Measurements from ENCODE around the gene ZCCHC7.

ZCCHC7 gene

GRCh38 chr9:37342493-37342892 is 222.1 kb downstream of the ZCCHC7 start:
- Histone ChIP-seq H3K27me3 (ENCODE audit: insufficient read depth, low read length, poor library complexity, severe bottlenecking) (no peaks in the 10 kb centered on the region), H3K4me3 (ENCODE audit: low read length, poor library complexity, severe bottlenecking) (no peak overlapping the region), H3F3A (ENCODE audit: low read depth) (no peaks in the 10 kb centered on the region), H4K20me1 (ENCODE audit: insufficient read depth, low read length, poor library complexity, severe bottlenecking) (peaks cover 6% of the 10 kb centered on the region), H2AFZ (ENCODE audit: low read length) (no peak overlapping the region), H3K9me3 (ENCODE audit: insufficient read depth, low read depth, low read length) (no peaks in the 10 kb centered on the region), H3K36me3 (ENCODE audit: insufficient read depth, low read length) (peaks cover 5% of the 10 kb centered on the region; the same call in 1 of the 2 replicates), H3K4me2 (ENCODE audit: low read depth, low read length, poor library complexity, severe bottlenecking) (no peak overlapping the region), H3K4me1 (ENCODE audit: insufficient read depth, low read length, poor library complexity, severe bottlenecking) (peaks cover 18% of the 10 kb centered on the region), H3K9ac (ENCODE audit: low read depth, low read length, poor library complexity, severe bottlenecking) (no peak overlapping the region), H3K79me2 (ENCODE audit: insufficient read depth, low read length) (peaks cover 19% of the 10 kb centered on the region; the same call in 1 of the 2 replicates), H3K9me2 (replicated peaks; ENCODE audit: low read depth, low read length) (no peaks in the 10 kb centered on the region)
- TF ChIP-seq CTCF (conservative IDR thresholded peaks at IDR 0.05; ENCODE audit: low read length) (no peak), EZH2phosphoT487 (IDR thresholded peaks at IDR 0.05; ENCODE audit: borderline replicate concordance) (no peak)

- no peaks in the 10 kb centered on the region for H3F3A ChIP-seq (ENCODE audit: low read depth)
- no peak overlapping the region for H2AFZ ChIP-seq (ENCODE audit: low read length)
- H3K27me3 ChIP-seq (ENCODE audit: insufficient read depth, low read length, poor library complexity, severe bottlenecking): no peaks in the 10 kb centered on the region
- H3K36me3 ChIP-seq (ENCODE audit: insufficient read depth, low read length): peaks cover 5% of the 10 kb centered on the region; the same call in 1 of the 2 replicates
- no peak overlapping the region for H3K4me2 ChIP-seq (ENCODE audit: low read depth, low read length, poor library complexity, severe bottlenecking)
- no peak for TF ChIP-seq EZH2phosphoT487 (IDR thresholded peaks at IDR 0.05; ENCODE audit: borderline replicate concordance)
- no peak for TF ChIP-seq CTCF (conservative IDR thresholded peaks at IDR 0.05; ENCODE audit: low read length)
- no peak overlapping the region for H3K9ac ChIP-seq (ENCODE audit: low read depth, low read length, poor library complexity, severe bottlenecking)
- no peaks in the 10 kb centered on the region for H3K9me3 ChIP-seq (ENCODE audit: insufficient read depth, low read depth, low read length)
- H3K4me1 ChIP-seq (ENCODE audit: insufficient read depth, low read length, poor library complexity, severe bottlenecking): peaks cover 14% of the 10 kb centered on the region
- peaks cover 4% of the 10 kb centered on the region for H4K20me1 ChIP-seq (ENCODE audit: insufficient read depth, low read length, poor library complexity, severe bottlenecking)
- no peaks in the 10 kb centered on the region for H3K9me2 ChIP-seq (replicated peaks; ENCODE audit: low read depth, low read length)
- H3K4me3 ChIP-seq (ENCODE audit: low read length, poor library complexity, severe bottlenecking): no peak overlapping the region
- H3K79me2 ChIP-seq (ENCODE audit: insufficient read depth, low read length): peaks cover 19% of the 10 kb centered on the region; the same call in 1 of the 2 replicates
Measured at GRCh38 chr9:37342895-37343294, 222.5 kb downstream of the ZCCHC7 start.

- no peak overlapping the region for H3K4me3 ChIP-seq (ENCODE audit: low read length, poor library complexity, severe bottlenecking)
- no peaks in the 10 kb centered on the region for H3F3A ChIP-seq (ENCODE audit: low read depth)
- TF ChIP-seq EZH2phosphoT487 (IDR thresholded peaks at IDR 0.05; ENCODE audit: borderline replicate concordance) (no peak), CTCF (conservative IDR thresholded peaks at IDR 0.05; ENCODE audit: low read length) (no peak)
- H4K20me1 ChIP-seq (ENCODE audit: insufficient read depth, low read length, poor library complexity, severe bottlenecking): no peaks in the 10 kb centered on the region
- no peaks in the 10 kb centered on the region for H3K9me3 ChIP-seq (ENCODE audit: insufficient read depth, low read depth, low read length)
- H3K4me2 ChIP-seq (ENCODE audit: low read depth, low read length, poor library complexity, severe bottlenecking): no peak overlapping the region
- H3K9ac ChIP-seq (ENCODE audit: low read depth, low read length, poor library complexity, severe bottlenecking): no peak overlapping the region
- no peak overlapping the region for H2AFZ ChIP-seq (ENCODE audit: low read length)
- peaks cover 17% of the 10 kb centered on the region; the same call in 1 of the 2 replicates for H3K79me2 ChIP-seq (ENCODE audit: insufficient read depth, low read length)
- H3K4me1 ChIP-seq (ENCODE audit: insufficient read depth, low read length, poor library complexity, severe bottlenecking): peaks cover 5% of the 10 kb centered on the region
- H3K27me3 ChIP-seq (ENCODE audit: insufficient read depth, low read length, poor library complexity, severe bottlenecking): no peaks in the 10 kb centered on the region
- peaks cover 7% of the 10 kb centered on the region; the same call in 1 of the 2 replicates for H3K36me3 ChIP-seq (ENCODE audit: insufficient read depth, low read length)
- no peaks in the 10 kb centered on the region for H3K9me2 ChIP-seq (replicated peaks; ENCODE audit: low read depth, low read length)
Measured at GRCh38 chr9:37343724-37344123, 223.3 kb downstream of the ZCCHC7 start.

Data from Loucy (cell line).